GM12872 (cell line): ENCODE data around the gene ARHGAP8.

Experiments used
- CTCF ChIP-seq: IDR thresholded peaks from 3 replicates; pipeline ENCODE4 v1.5.1; 2011; ENCODE audit warnings: low read depth, mild to moderate bottlenecking, low read length, moderate library complexity; ENCODE audit not compliant: insufficient read depth

ARHGAP8 gene

GRCh38 chr22:44743804-44744211 lies 8.6 kb upstream of the ARHGAP8 start:
- no peak for TF ChIP-seq CTCF

GRCh38 chr22:44745853-44746789 lies 6.3 kb upstream of the ARHGAP8 start:
- TF ChIP-seq CTCF: no peak

GRCh38 chr22:44748524-44748923 lies 3.9 kb upstream of the ARHGAP8 start:
- TF ChIP-seq CTCF: no peak

- TF ChIP-seq CTCF: no peak
Observed at GRCh38 chr22:44750481-44750880, 1.9 kb upstream of the ARHGAP8 start.

- no peak for TF ChIP-seq CTCF
Observed at GRCh38 chr22:44753189-44754042, 1.0 kb downstream of the ARHGAP8 start.

- TF ChIP-seq CTCF: no peak
Observed at GRCh38 chr22:44754998-44755397, 2.6 kb downstream of the ARHGAP8 start.

GRCh38 chr22:44755417-44755816 lies 3.0 kb downstream of the ARHGAP8 start:
- TF ChIP-seq CTCF: no peak
